Measurements from ENCODE around the gene CAMKMT. TPM values are rescaled to one million over a fixed set of nuclear protein-coding genes. Genes with fewer than 3 reads are reported as not detected.
A peak's percentile ranks its signal among the peaks of the same experiment; 100 is the strongest.

CAMKMT gene
- total RNA-seq: 1 to 10 TPM; 6.6 to 7.1 TPM
- long read RNA-seq: 0 reads

GRCh38 chr2:44361330-44362206 is at the start of gene CAMKMT, which contains the start of gene PREPL:
CAMKMT (plus strand) TSS chr2:44361947.
PREPL (minus strand) TSS chr2:44361494; CDS start chr2:44346342, 15,152 bp downstream.
- ATAC-seq: peak; percentile 97 to 98
- peak; percentile 98 for DNase-seq
- intact Hi-C loops (cut with DNase I): no loop called here

- intact Hi-C loops (cut with DNase I): no loop called here
- ATAC-seq: no peak
- DNase-seq: no peak
Observed at GRCh38 chr2:44314362-44314761, 47.4 kb upstream of the CAMKMT start.

GRCh38 chr2:44315945-44316344 is 45.8 kb upstream of the CAMKMT start:
- intact Hi-C loops (cut with DNase I): no loop called here
- DNase-seq (no peak), ATAC-seq (no peak)

GRCh38 chr2:44320832-44321231 is 40.9 kb upstream of the CAMKMT start:
- intact Hi-C loops (cut with DNase I): no loop called here
- ATAC-seq: no peak
- no peak for DNase-seq

GRCh38 chr2:44321360-44321759 is 40.4 kb upstream of the CAMKMT start:
- ATAC-seq (no peak), DNase-seq (no peak)
- intact Hi-C loops (cut with DNase I): no loop called here

- ATAC-seq (peak; percentile 89 to 95), DNase-seq (peak; percentile 26)
- intact Hi-C loops (cut with DNase I): no loop called here
Observed at GRCh38 chr2:44324971-44325426, 36.7 kb upstream of the CAMKMT start.

GRCh38 chr2:44325897-44326296 is 35.9 kb upstream of the CAMKMT start:
- intact Hi-C loops (cut with DNase I): no loop called here
- DNase-seq: no peak
- no peak for ATAC-seq

GRCh38 chr2:44326548-44327264 is 35.0 kb upstream of the CAMKMT start:
- ATAC-seq: no peak
- intact Hi-C loops (cut with DNase I): no loop called here
- no peak for DNase-seq

- no peak for DNase-seq
- intact Hi-C loops (cut with DNase I): no loop called here
- ATAC-seq: no peak
Observed at GRCh38 chr2:44328750-44329149, 33.0 kb upstream of the CAMKMT start.

- DNase-seq: no peak
- ATAC-seq: no peak
- intact Hi-C loops (cut with DNase I): no loop called here
Observed at GRCh38 chr2:44329343-44329742, 32.4 kb upstream of the CAMKMT start.

- intact Hi-C loops (cut with DNase I): no loop called here
Observed at GRCh38 chr2:44330801-44331200, 30.9 kb upstream of the CAMKMT start.

GRCh38 chr2:44333994-44334393 is 27.8 kb upstream of the CAMKMT start:
- intact Hi-C loops (cut with DNase I): no loop called here
- ATAC-seq (peak; percentile 38 to 52), DNase-seq (no peak)

More at GRCh38 chr2:44330801-44331200, 30.9 kb upstream of the CAMKMT start:
- ATAC-seq (no peak), DNase-seq (no peak)

GRCh38 chr2:44335806-44336538 is 25.8 kb upstream of the CAMKMT start:
- DNase-seq (no peak), ATAC-seq (no peak)
- intact Hi-C loops (cut with DNase I): no loop called here

- DNase-seq (no peak), ATAC-seq (no peak)
- intact Hi-C loops (cut with DNase I): no loop called here
Observed at GRCh38 chr2:44342854-44343253, 18.9 kb upstream of the CAMKMT start.

- intact Hi-C loops (cut with DNase I): loop anchor here in 1 of 2 donors (5.0 kb wide), 1 partner anchor 105 kb away; no protein-coding TSS in a partner anchor
- ATAC-seq (no peak), DNase-seq (no peak)
Observed at GRCh38 chr2:44347526-44347925, 14.2 kb upstream of the CAMKMT start.

GRCh38 chr2:44348400-44348799 is 13.3 kb upstream of the CAMKMT start:
- intact Hi-C loops (cut with DNase I): loop anchor here in 1 of 2 donors (5.0 kb wide), 1 partner anchor 106 kb away; no protein-coding TSS in a partner anchor
- DNase-seq (peak; percentile 36), ATAC-seq (peak; percentile 75 to 93)

GRCh38 chr2:44349506-44349905 is 12.2 kb upstream of the CAMKMT start:
- intact Hi-C loops (cut with DNase I): loop anchor here in 1 of 2 donors (5.0 kb wide), 1 partner anchor 107 kb away; no protein-coding TSS in a partner anchor
- ATAC-seq (no peak), DNase-seq (no peak)

- intact Hi-C loops (cut with DNase I): no loop called here
- DNase-seq (no peak), ATAC-seq (peak; percentile 38 to 76)
Observed at GRCh38 chr2:44351088-44351487, 10.7 kb upstream of the CAMKMT start.

- intact Hi-C loops (cut with DNase I): no loop called here
- peak; percentile 13 to 81 for ATAC-seq
- DNase-seq: no peak
Observed at GRCh38 chr2:44351676-44352075, 10.1 kb upstream of the CAMKMT start.

Data from left cardiac atrium (tissue), 4 donors.